ENCODE data around the gene FUZ. TPM values are rescaled to one million over a fixed set of nuclear protein-coding genes. Genes with fewer than 3 reads are reported as not detected.

The FUZ gene
- polyA plus RNA-seq, 1 of the 3 experiments (the other 2 are of a cell fraction): 29.9 TPM

- WGBS (ENCODE audit: low lambda C conversion rate): 91% methylated on average over 8 of the region's 8 CpGs
- DNase-seq: no peak
- TF ChIP-seq TAF1 (IDR thresholded peaks at IDR 0.05; ENCODE audit: borderline replicate concordance, low read depth, low read length) (no peak), FOXJ3 (CRISPR knock-in tag; IDR thresholded peaks at IDR 0.05) (no peak)
Observed at GRCh38 chr19:49764341-49764740, 48.8 kb downstream of the FUZ start.

GRCh38 chr19:49763230-49763629, 49.9 kb downstream of the FUZ start, which contains the start of gene TSKS:
Gene TSKS, minus strand, starts transcription at chr19:49763306. Its CDS starts 59 bp downstream, at chr19:49763247.
- Histone ChIP-seq H4K20me1 (ENCODE audit: insufficient read depth) (0 out of 2 replicates have a peak, but pooled peaks cover 5% of the 10 kb centered on the region), H3K27me3 (ENCODE audit: insufficient read depth) (no peaks in the 10 kb centered on the region), H3K9me2 (no peaks in the 10 kb centered on the region), H3K79me2 (ENCODE audit: insufficient read depth) (peaks cover 14% of the 10 kb centered on the region), H3K27ac (ENCODE audit: low read depth in 2 of 2, low read length in 1 of 2) (no peak within 1 kb of the TSS), H3K9ac (no peak within 1 kb of the TSS), H3F3A (replicated peaks; ENCODE audit: insufficient read depth) (peaks cover 4% of the 10 kb centered on the region), H3K4me1 (ENCODE audit: control insufficient read depth in 1 of 2, insufficient read depth in 2 of 2, low read depth in 1 of 2, low read length in 1 of 2) (peaks cover 14 to 15% of the 10 kb centered on the region in 2 experiments; a peak in 3 of 4 replicates), H2AFZ (ENCODE audit: low read depth) (no peak within 1 kb of the TSS), H3K4me3 (ENCODE audit: low read depth in 2 of 2, low read length in 1 of 2) (no peak within 1 kb of the TSS), H3K9me3 (no peaks in the 10 kb centered on the region), H3K36me3 (replicated peaks in 1 of 2; ENCODE audit: control insufficient read depth in 1 of 2, insufficient read depth in 2 of 2, low read length in 1 of 2) (no peaks in the 10 kb centered on the region), H3K4me2 (no peak within 1 kb of the TSS)
- 81% methylated on average over 4 of the region's 6 CpGs for WGBS (ENCODE audit: low lambda C conversion rate)
- ChIA-PET POLR2A (no interaction called here), CTCF (interaction anchor here (1.0 to 1.1 kb wide), 2 partner anchors 11 to 91 kb away, joined by 3 read pairs; no protein-coding TSS in a partner anchor)
- no peak for DNase-seq
- no peak for TF ChIP-seq TEAD4 (IDR thresholded peaks at IDR 0.05; ENCODE audit: borderline replicate concordance, insufficient read depth)
- TF ChIP-seq FOSL2 (IDR thresholded peaks at IDR 0.05; ENCODE audit: borderline replicate concordance, low read depth): no peak
- TF ChIP-seq EZH2phosphoT487 (IDR thresholded peaks at IDR 0.05; ENCODE audit: borderline replicate concordance, low read depth): no peak
- no peak for TF ChIP-seq ELF1 (IDR thresholded peaks at IDR 0.05)

More at GRCh38 chr19:49764341-49764740, 48.8 kb downstream of the FUZ start:
- peaks cover 25% of the 10 kb centered on the region for H3K79me2 ChIP-seq (ENCODE audit: insufficient read depth)
- no peaks in the 10 kb centered on the region for H3K9me2 ChIP-seq
- no peak overlapping the region for H3K9ac ChIP-seq
- no peaks in the 10 kb centered on the region for H3K9me3 ChIP-seq
- ChIA-PET POLR2A (no interaction called here), CTCF (no interaction called here)
- peaks cover 4% of the 10 kb centered on the region for H3F3A ChIP-seq (replicated peaks; ENCODE audit: insufficient read depth)
- no peaks in the 10 kb centered on the region for H3K36me3 ChIP-seq (replicated peaks in 1 of 2; ENCODE audit: control insufficient read depth in 1 of 2, insufficient read depth in 2 of 2, low read length in 1 of 2)
- H3K4me3 ChIP-seq (ENCODE audit: low read depth in 2 of 2, low read length in 1 of 2): no peak overlapping the region
- H3K27me3 ChIP-seq (ENCODE audit: insufficient read depth): no peaks in the 10 kb centered on the region
- H4K20me1 ChIP-seq (ENCODE audit: insufficient read depth): 0 out of 2 replicates have a peak, but pooled peaks cover 5% of the 10 kb centered on the region
- no peak overlapping the region for H3K27ac ChIP-seq (ENCODE audit: low read depth in 2 of 2, low read length in 1 of 2)
- H2AFZ ChIP-seq (ENCODE audit: low read depth): no peak overlapping the region
- peaks cover 10 to 16% of the 10 kb centered on the region in 2 experiments; a peak in 2 of 4 replicates for H3K4me1 ChIP-seq (ENCODE audit: control insufficient read depth in 1 of 2, insufficient read depth in 2 of 2, low read depth in 1 of 2, low read length in 1 of 2)
- no peak overlapping the region for H3K4me2 ChIP-seq

GRCh38 chr19:49761625-49762311, 51.3 kb downstream of the FUZ start:
- H3K9me2 ChIP-seq: no peaks in the 10 kb centered on the region
- no peak overlapping the region for H3K4me2 ChIP-seq
- DNase-seq: no peak
- no peaks in the 10 kb centered on the region for H4K20me1 ChIP-seq (ENCODE audit: insufficient read depth)
- ChIA-PET POLR2A (no interaction called here), CTCF (interaction anchor here (1.0 to 1.8 kb wide), 3 partner anchors 11 to 89 kb away, joined by 3 read pairs; no protein-coding TSS in a partner anchor)
- 78% methylated on average over 10 of the region's 16 CpGs for whole genome bisulfite sequencing (ENCODE audit: low lambda C conversion rate)
- H3K9me3 ChIP-seq: no peaks in the 10 kb centered on the region
- peak overlapping the region; percentile 30; the same call in 1 of the 2 replicates for H2AFZ ChIP-seq (ENCODE audit: low read depth)
- TF ChIP-seq RAD21 (IDR thresholded peaks at IDR 0.05; ENCODE audit: low read length) (peak; percentile 28; the same call in 1 of the 2 replicates), JUND (IDR thresholded peaks at IDR 0.05) (no peak)
- H3K9ac ChIP-seq: no peak overlapping the region
- no peaks in the 10 kb centered on the region for H3K79me2 ChIP-seq (ENCODE audit: insufficient read depth)
- H3K4me3 ChIP-seq (ENCODE audit: low read depth in 2 of 2, low read length in 1 of 2): no peak overlapping the region
- H3K4me1 ChIP-seq (ENCODE audit: control insufficient read depth in 1 of 2, insufficient read depth in 2 of 2, low read depth in 1 of 2, low read length in 1 of 2): peaks cover 6 to 17% of the 10 kb centered on the region in 2 experiments; a peak in 3 of 4 replicates
- H3K27me3 ChIP-seq (ENCODE audit: insufficient read depth): no peaks in the 10 kb centered on the region
- H3K27ac ChIP-seq (ENCODE audit: low read depth in 2 of 2, low read length in 1 of 2): no peak overlapping the region
- H3F3A ChIP-seq (replicated peaks; ENCODE audit: insufficient read depth): peaks cover 9% of the 10 kb centered on the region
- no peaks in the 10 kb centered on the region for H3K36me3 ChIP-seq (replicated peaks in 1 of 2; ENCODE audit: control insufficient read depth in 1 of 2, insufficient read depth in 2 of 2, low read length in 1 of 2)

Measured in SK-N-SH (cell line).